Lower lobe of right lung (tissue), 2 donors: Measurements from ENCODE around the gene CTAG2. TPM values are rescaled to one million over a fixed set of nuclear protein-coding genes. Genes with fewer than 3 reads are reported as not detected.
A peak's percentile ranks its signal among the peaks of the same experiment; 100 is the strongest.
"Not testable (repeated sequence)": the region's sequence is repeated elsewhere in the genome, so short reads cannot be mapped to it uniquely, and the experiment has no call there.

Experiments used
- ATAC-seq, 2 donors: fragments of 200-7000 bp; cut with Tn5 transposase; one replicate each; pipeline ENCODE4 v1.9.1; 2020 to 2022; ENCODE audit warnings: mild to moderate bottlenecking in 2 of 2, moderate library complexity in 2 of 2
- DNase-seq: peaks from one replicate; pipeline ENCODE4 v3.0.0-alpha.2; 2020
- H3K27ac ChIP-seq: fragments of 200-600 bp; one replicate; pipeline ENCODE4 v1.8.0; 2022
- H3K27me3 ChIP-seq: fragments of 200-600 bp; one replicate; pipeline ENCODE4 v1.8.0; 2022; ENCODE audit warnings: low read depth
- H3K36me3 ChIP-seq: fragments of 200-600 bp; one replicate; pipeline ENCODE4 v1.8.0; 2022; ENCODE audit warnings: mild to moderate bottlenecking
- H3K4me1 ChIP-seq: fragments of 200-600 bp; one replicate; pipeline ENCODE4 v1.8.0; 2022
- H3K4me3 ChIP-seq: fragments of 200-600 bp; one replicate; pipeline ENCODE4 v1.8.0; 2022; ENCODE audit warnings: mild to moderate bottlenecking
- H3K9me3 ChIP-seq: fragments of 200-600 bp; one replicate; pipeline ENCODE4 v1.8.0; 2022
- intact Hi-C: fragments of 100-400 bp; cut with DNase I; formaldehyde crosslinking; loops from one replicate; pipeline ENCODE4 v1.11.0; 2022
- total RNA-seq: library from RNA; stranded (reverse); fragmentation: NEBNext Ultra II Directional; extraction: Animal tissue kit (Norgen Biotek cat#: 25700); gene quantifications from one replicate; pipeline ENCODE4 v1.2.1, GENCODE V29; 2021
- TF ChIP-seq, protein P1 (sequence below): fragments of 200-600 bp; IDR thresholded peaks from one replicate; pipeline ENCODE4 v1.8.0; 2022; ENCODE audit warnings: antibody characterized with exemption, mild to moderate bottlenecking
- donor health status: DM: no; HTN: yes; CAD: no; lungs with severe emphysema.

The CTAG2 gene
- total RNA-seq, 1 donor from 2014 or later = not detected

DNA sequence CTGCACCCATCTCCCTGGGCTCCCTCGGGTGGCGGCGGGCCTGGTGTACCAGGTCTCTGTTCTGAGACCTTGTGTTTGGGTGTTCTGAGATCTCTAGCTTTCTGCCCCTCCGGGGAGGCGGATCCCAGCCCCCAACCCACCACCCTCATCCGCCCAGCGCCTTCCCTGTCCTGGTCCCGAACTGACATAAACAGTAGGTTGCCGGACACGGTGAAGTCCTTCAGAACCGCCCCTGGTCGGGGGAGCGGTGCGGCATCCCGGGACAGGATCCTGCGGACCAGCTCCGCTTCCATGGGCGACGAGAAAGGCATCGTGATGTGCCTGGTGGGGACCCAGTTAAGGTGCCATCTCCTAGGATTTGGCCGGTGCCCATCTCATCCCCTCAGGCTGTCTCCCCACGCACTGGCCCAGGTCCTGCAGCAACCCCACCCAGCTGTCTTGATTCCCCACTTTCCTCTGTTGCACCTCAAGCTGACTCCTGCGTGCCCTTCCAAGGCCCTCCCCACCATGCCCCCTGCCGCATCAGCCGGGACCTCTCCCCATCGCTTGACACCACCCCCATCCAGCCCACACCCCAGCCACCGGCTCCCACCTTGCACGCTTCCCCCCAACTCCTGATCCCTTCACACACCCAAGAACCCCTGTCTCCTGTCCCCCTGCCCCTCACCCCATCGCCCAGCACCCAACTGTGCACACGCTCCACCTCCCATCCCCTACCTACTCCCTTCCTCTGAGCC lies 900 bp downstream of the CTAG2 start:
- intact Hi-C loops = no loop called here
- Histone ChIP-seq H3K36me3 (no peaks in the 10 kb centered on the region), H3K4me1 (no peaks in the 10 kb centered on the region), H3K27me3 (no peaks in the 10 kb centered on the region), H3K9me3 (no peaks in the 10 kb centered on the region), H3K4me3 (no peak overlapping the region), H3K27ac (no peak overlapping the region)
- ATAC-seq = no peak
- DNase-seq = no peak
- TF ChIP-seq, protein P1, sequence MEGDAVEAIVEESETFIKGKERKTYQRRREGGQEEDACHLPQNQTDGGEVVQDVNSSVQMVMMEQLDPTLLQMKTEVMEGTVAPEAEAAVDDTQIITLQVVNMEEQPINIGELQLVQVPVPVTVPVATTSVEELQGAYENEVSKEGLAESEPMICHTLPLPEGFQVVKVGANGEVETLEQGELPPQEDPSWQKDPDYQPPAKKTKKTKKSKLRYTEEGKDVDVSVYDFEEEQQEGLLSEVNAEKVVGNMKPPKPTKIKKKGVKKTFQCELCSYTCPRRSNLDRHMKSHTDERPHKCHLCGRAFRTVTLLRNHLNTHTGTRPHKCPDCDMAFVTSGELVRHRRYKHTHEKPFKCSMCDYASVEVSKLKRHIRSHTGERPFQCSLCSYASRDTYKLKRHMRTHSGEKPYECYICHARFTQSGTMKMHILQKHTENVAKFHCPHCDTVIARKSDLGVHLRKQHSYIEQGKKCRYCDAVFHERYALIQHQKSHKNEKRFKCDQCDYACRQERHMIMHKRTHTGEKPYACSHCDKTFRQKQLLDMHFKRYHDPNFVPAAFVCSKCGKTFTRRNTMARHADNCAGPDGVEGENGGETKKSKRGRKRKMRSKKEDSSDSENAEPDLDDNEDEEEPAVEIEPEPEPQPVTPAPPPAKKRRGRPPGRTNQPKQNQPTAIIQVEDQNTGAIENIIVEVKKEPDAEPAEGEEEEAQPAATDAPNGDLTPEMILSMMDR = no peak

DNA sequence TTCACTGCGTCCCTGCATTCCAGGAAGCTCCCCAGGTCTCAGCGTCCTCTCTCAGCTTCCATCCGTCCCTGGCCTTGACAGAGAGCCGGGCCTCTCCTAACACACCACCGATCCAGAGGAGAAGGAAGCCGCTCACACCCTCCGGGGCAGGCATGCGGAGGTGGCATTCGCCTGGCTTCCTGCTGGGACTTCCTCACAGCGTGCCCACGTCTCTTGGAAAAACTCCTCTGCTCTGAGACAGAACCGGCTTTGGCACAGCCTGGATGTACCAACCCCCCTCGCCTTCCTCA lies 3.2 kb downstream of the CTAG2 start:
- intact Hi-C loops = no loop called here
- Histone ChIP-seq H3K9me3 (no peaks in the 10 kb centered on the region), H3K27me3 (no peaks in the 10 kb centered on the region), H3K4me1 (no peaks in the 10 kb centered on the region), H3K36me3 (no peaks in the 10 kb centered on the region), H3K27ac (no peak overlapping the region), H3K4me3 (no peak overlapping the region)
- DNase-seq = no peak
- peak in 1 of 2 donors; percentile 28 for ATAC-seq
- TF ChIP-seq, protein P1 = no peak

DNA sequence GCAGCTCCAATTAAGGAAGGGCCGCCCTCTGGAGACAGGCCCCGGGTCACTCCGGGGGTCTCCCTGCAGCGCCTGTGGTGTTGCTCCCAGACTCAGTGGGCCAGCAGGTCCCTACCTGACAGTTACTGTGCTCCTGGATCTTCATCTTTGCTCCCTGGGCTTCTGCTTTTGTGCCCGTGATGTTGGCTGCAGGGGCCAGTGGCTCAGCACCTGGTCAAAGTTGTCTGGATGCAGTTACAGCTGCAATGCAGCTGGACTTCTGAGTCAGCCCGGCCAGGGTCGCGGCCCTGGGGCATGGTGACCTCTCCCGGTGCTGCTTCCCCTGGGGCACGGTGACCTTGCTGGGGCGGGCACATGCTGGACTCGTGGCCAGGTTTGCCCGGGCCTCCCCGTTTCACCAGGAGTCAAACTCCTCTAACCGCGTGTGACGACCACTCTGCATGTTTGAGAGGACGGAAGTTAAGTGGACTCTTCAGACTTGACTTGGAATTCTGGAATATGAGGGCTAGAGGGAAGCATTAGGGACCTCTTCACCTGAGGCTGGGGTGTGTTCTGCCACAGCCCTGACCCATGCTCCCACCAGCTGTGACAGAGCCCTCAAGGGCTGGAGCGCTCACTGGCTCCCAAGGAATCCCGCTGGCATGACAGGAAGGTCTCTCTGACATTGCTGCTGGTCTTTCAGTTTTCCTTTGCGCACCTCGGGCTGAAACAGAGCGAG lies 3.7 kb downstream of the CTAG2 start:
- H3K4me3 ChIP-seq = no peak overlapping the region
- no peaks in the 10 kb centered on the region for H3K4me1 ChIP-seq
- H3K9me3 ChIP-seq = no peaks in the 10 kb centered on the region
- DNase-seq (no peak), ATAC-seq (no peak)
- H3K36me3 ChIP-seq = no peaks in the 10 kb centered on the region
- intact Hi-C loops = no loop called here
- TF ChIP-seq, protein P1 = no peak
- no peak overlapping the region for H3K27ac ChIP-seq
- H3K27me3 ChIP-seq = no peaks in the 10 kb centered on the region

DNA sequence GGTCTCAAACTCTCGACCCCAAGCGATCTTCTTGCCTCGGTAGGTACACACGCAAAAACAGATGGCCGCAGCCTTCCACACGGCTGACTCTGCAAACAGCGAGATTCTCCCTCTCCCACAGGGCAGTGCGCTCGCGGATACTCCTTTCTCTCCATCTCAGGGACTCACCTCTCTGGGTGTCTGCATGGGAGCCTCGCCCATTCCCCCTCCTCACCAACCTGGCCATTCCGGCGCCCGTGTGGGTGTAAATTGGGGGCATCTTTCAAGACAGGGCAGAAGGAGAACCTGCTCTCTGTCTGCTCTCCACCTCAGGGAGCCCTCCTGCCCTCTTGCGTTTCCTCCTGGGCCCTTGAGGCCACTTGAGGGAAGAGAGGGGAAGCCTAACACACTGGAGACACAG lies 4.4 kb downstream of the CTAG2 start:
- ATAC-seq (no peak), DNase-seq (no peak)
- Histone ChIP-seq H3K27me3 (no peaks in the 10 kb centered on the region), H3K36me3 (no peaks in the 10 kb centered on the region), H3K27ac (no peak overlapping the region), H3K4me3 (no peak overlapping the region), H3K4me1 (no peaks in the 10 kb centered on the region), H3K9me3 (no peaks in the 10 kb centered on the region)
- intact Hi-C loops = no loop called here
- TF ChIP-seq, protein P1 = no peak

DNA sequence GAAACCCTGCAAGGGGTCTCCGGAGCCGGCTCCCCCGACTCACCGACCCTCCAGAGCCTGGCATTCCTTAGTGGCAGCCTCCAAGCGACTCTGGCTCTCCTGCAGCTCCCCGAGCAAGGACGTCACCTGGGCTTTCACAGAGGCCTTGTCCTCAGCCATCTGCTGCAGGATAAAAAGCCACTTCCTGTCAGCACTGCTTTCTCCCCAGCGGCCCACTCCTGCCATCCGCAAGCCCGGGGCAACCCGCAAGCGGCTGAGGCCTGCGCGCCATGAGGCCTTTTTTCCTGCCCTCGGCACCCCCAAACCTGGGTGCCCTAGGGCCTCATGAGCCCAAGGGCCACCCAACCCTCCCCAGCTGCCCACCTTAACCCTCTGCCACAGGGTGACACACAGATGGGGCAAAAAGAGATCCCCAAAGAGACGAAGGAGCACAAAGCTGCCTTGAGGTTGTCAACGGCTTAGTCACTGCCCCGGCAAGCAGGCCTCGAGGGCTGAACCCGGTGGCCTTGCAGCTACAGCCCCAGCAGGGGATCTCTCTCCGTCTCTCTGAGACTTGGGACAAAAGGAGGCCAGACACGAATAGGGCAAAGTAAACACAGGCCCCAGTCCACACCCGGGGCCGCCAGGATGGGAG lies 7.5 kb downstream of the CTAG2 start:
- H3K4me3 ChIP-seq, H3K27me3 ChIP-seq, H3K36me3 ChIP-seq, H3K27ac ChIP-seq, DNase-seq, intact Hi-C loops, H3K9me3 ChIP-seq, ATAC-seq, H3K4me1 ChIP-seq: not testable (repeated sequence)

DNA sequence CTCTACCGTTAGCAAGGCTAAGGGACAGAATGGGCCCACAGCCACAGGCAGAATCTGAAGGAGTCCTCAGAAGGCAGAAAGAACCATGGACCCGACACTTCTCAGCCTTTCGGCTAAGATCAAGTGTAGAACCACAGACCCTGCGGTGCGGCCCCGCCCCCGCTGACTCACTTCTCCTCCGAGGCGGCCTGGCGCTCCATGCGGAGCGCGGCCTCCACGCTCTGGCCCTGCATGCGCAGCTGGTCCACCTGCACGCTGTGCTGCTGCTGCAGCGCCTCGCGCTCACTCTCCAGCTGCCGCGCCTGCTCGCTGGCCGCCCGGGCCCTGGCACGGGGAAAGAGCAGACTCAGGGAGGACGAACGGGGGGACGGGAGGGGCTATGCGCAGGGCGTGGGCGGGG lies 9.7 kb downstream of the CTAG2 start:
- intact Hi-C loops, ATAC-seq, DNase-seq, H3K4me3 ChIP-seq, H3K36me3 ChIP-seq, H3K27me3 ChIP-seq, H3K9me3 ChIP-seq, H3K27ac ChIP-seq, H3K4me1 ChIP-seq: not testable (repeated sequence)

DNA sequence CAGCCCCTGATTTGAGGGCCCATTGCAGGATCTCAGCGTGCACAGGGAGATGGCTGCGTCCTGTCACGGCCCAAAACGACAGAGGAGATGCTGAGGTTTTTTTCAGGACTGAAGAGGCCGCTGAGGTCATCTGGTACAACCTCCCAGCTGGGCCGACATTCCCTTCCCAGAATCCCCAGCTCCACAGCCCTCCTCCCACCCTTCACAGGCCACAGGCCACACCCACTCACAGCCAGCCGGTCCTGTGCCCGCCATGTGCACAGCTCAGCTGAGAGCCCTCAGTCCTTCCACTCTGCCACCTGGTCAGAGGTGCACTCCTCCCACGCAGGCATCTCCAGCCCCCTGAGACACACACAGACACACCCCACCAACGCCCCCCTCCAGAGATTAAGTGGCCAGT lies 11.6 kb downstream of the CTAG2 start:
- H3K9me3 ChIP-seq, H3K4me3 ChIP-seq, H3K27ac ChIP-seq, H3K27me3 ChIP-seq, intact Hi-C loops, H3K4me1 ChIP-seq, DNase-seq, H3K36me3 ChIP-seq: not testable (repeated sequence)
- peak in 1 of 2 donors; percentile 28 for ATAC-seq

DNA sequence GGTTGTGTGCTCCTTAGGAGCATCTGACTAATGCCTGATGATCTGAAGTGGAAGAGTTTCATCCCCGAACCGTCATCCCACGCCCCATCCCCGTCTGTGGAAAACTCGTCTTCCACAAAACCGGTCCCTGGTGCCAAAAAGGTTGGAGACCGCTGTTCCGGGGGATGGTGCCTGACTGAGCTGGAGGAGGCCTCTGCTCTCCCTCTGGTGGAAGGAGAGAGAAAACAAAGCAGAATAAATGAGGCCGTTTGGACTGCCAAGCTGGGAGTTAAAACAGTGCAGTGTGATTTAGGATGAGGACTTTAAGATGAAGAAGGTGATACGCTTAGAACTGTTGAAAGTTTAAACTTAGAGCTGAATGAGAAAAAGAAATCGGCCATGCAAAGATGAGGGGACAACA lies 19.7 kb downstream of the CTAG2 start:
- DNase-seq, intact Hi-C loops: not testable (repeated sequence)

DNA sequence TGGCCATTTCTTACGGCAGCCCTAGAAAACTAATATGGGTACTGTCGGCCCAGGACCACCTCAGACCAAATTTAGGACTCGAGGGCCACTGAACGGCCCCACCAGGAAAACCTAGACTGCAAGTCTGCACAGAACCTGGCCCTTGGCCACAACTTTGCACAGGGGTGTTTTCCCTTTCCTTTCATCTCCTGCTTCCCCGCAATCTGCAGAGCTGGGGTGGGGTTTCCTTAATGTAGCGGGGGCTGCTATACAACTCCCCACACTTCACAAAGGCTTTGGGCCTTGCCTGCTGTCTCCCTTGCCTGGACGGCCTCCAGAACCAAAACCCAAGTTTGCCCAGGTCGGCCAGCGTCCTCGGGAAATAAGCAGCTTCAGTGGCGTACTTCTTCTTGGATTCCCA lies 22.4 kb downstream of the CTAG2 start:
- DNase-seq, H3K4me1 ChIP-seq, H3K9me3 ChIP-seq, intact Hi-C loops, H3K27ac ChIP-seq, H3K4me3 ChIP-seq, ATAC-seq, H3K27me3 ChIP-seq, H3K36me3 ChIP-seq: not testable (repeated sequence)

More for the DNA sequence above, 19.7 kb downstream of the CTAG2 start:
- not testable (repeated sequence) for H3K4me3 ChIP-seq, ATAC-seq, H3K4me1 ChIP-seq, H3K36me3 ChIP-seq, H3K27me3 ChIP-seq, H3K9me3 ChIP-seq, H3K27ac ChIP-seq
